IMR-90 (cell line): ENCODE measurements around the gene CCDC40. TPM values are rescaled to one million over a fixed set of nuclear protein-coding genes. Genes with fewer than 3 reads are reported as not detected.
A peak's percentile ranks its signal among the peaks of the same experiment; 100 is the strongest.

Source experiments
- ATAC-seq: fragments of 200-7000 bp; cut with Tn5 transposase; 2 replicates; pipeline ENCODE4 v1.9.1; 2020; ENCODE audit warnings: low read depth, mild to moderate bottlenecking, moderate library complexity
- BruUV-seq: library from RNA; stranded (reverse); fragments of 400-500 nt; replicated peaks from 2 replicates; lab custom pipeline; 2021; lab: Mats Ljungman, UMichigan
- CTCF ChIA-PET: fragments of 300-600 bp; formaldehyde crosslinking; extraction: SDS; loops from one replicate; lab custom pipeline; 2021; ENCODE audit warnings: antibody characterized with exemption; lab: Yijun Ruan, JAX
- POLR2A ChIA-PET: fragments of 300-600 bp; sonication (Branson Sonifier 250); formaldehyde crosslinking; loops from one replicate; lab custom pipeline; 2022; ENCODE audit warnings: antibody characterized with exemption; ENCODE audit not compliant: unreplicated experiment; lab: Charles Lee
- DNase-seq: peaks from one replicate; pipeline ENCODE4 v3.0.0; 2013
- H2AFZ ChIP-seq: replicated peaks from 2 replicates; pipeline ENCODE3; 2013; ENCODE audit warnings: low read length, mild to moderate bottlenecking; ENCODE audit not compliant: poor library complexity
- H2AK5ac ChIP-seq: 2 replicates; pipeline ENCODE4 v1.6.1; 2013; ENCODE audit warnings: low read depth, low read length, inconsistent platforms
- H2AK9ac ChIP-seq: replicated peaks from 2 replicates; pipeline ENCODE3; 2013; ENCODE audit warnings: mild to moderate bottlenecking, low read depth, low read length, moderate library complexity; ENCODE audit not compliant: poor library complexity
- H2BK120ac ChIP-seq: 2 replicates; pipeline ENCODE4 v1.6.1; 2013; ENCODE audit warnings: low read depth, low read length, inconsistent platforms
- H2BK15ac ChIP-seq: 3 replicates; pipeline ENCODE4 v1.6.1; 2013; ENCODE audit warnings: low read depth, low read length, inconsistent platforms
- H2BK20ac ChIP-seq: 2 replicates; pipeline ENCODE4 v1.6.1; 2013; ENCODE audit warnings: low read depth, mild to moderate bottlenecking, inconsistent platforms, low read length, moderate library complexity
- H2BK5ac ChIP-seq: 2 replicates; pipeline ENCODE4 v1.6.1; 2013; ENCODE audit warnings: mild to moderate bottlenecking, low read depth, low read length, inconsistent platforms; ENCODE audit not compliant: poor library complexity, severe bottlenecking
- H3K14ac ChIP-seq: replicated peaks from 2 replicates; pipeline ENCODE4 v1.6.1; 2013; ENCODE audit warnings: low read depth, low read length, inconsistent platforms
- H3K18ac ChIP-seq: 2 replicates; pipeline ENCODE4 v1.6.1; 2013; ENCODE audit warnings: low read depth, low read length, control low read depth
- H3K23ac ChIP-seq: 2 replicates; pipeline ENCODE4 v1.6.1; 2013; ENCODE audit warnings: low read depth, low read length, inconsistent platforms
- H3K27ac ChIP-seq: 2 replicates; pipeline ENCODE4 v1.5.1; 2013; ENCODE audit warnings: mild to moderate bottlenecking, control low read depth, low read length; ENCODE audit not compliant: insufficient read depth
- H3K27me3 ChIP-seq: 2 replicates; pipeline ENCODE4 v1.6.1; 2013; ENCODE audit warnings: low read length; ENCODE audit not compliant: control insufficient read depth, insufficient read depth
- H3K36me3 ChIP-seq: 2 replicates; pipeline ENCODE4 v1.6.1; 2013; ENCODE audit warnings: low read length, mixed read lengths; ENCODE audit not compliant: control insufficient read depth, insufficient read depth
- H3K4ac ChIP-seq: 2 replicates; pipeline ENCODE4 v1.6.1; 2013; ENCODE audit warnings: low read depth, low read length, inconsistent platforms
- H3K4me1 ChIP-seq: 2 replicates; pipeline ENCODE4 v1.6.1; 2013; ENCODE audit warnings: low read length, mixed read lengths; ENCODE audit not compliant: control insufficient read depth, insufficient read depth
- H3K4me2 ChIP-seq: 2 replicates; pipeline ENCODE4 v1.6.1; 2013; ENCODE audit warnings: low read depth, mild to moderate bottlenecking, control low read depth, low read length, moderate library complexity
- H3K4me3 ChIP-seq: 2 replicates; pipeline ENCODE4 v1.5.1; 2013; ENCODE audit warnings: low read depth, mild to moderate bottlenecking, control low read depth, low read length, moderate library complexity; ENCODE audit not compliant: insufficient read depth
- H3K56ac ChIP-seq: 2 replicates; pipeline ENCODE4 v1.6.1; 2013; ENCODE audit warnings: low read length, inconsistent platforms; ENCODE audit not compliant: insufficient read depth; ENCODE audit errors: extremely low read depth
- H3K79me1 ChIP-seq, 2 experiments: 2 replicates each; pipeline ENCODE4 v1.6.1; 2013; ENCODE audit warnings: low read length in 2 of 2, inconsistent platforms in 1 of 2, low read depth in 1 of 2
- H3K9ac ChIP-seq: 2 replicates; pipeline ENCODE4 v1.6.1; 2013; ENCODE audit warnings: low read depth, low read length, control low read depth
- H3K9me1 ChIP-seq: 2 replicates; pipeline ENCODE4 v1.6.1; 2013; ENCODE audit warnings: low read length, inconsistent platforms; ENCODE audit not compliant: insufficient read depth
- H3K9me3 ChIP-seq: 2 replicates; pipeline ENCODE4 v1.6.1; 2013; ENCODE audit warnings: low read length; ENCODE audit not compliant: control insufficient read depth, insufficient read depth
- H4K20me1 ChIP-seq: 2 replicates; pipeline ENCODE4 v1.6.1; 2013; ENCODE audit warnings: low read length, inconsistent platforms; ENCODE audit not compliant: insufficient read depth
- H4K5ac ChIP-seq: 2 replicates; pipeline ENCODE4 v1.6.1; 2013; ENCODE audit warnings: mild to moderate bottlenecking, low read depth, low read length, control low read depth
- H4K8ac ChIP-seq, 2 experiments: 2 replicates each; pipeline ENCODE4 v1.6.1; 2013; ENCODE audit warnings: low read depth in 2 of 2, low read length in 2 of 2, control low read depth in 1 of 2, inconsistent platforms in 1 of 2
- H4K91ac ChIP-seq: 2 replicates; pipeline ENCODE4 v1.6.1; 2013; ENCODE audit warnings: low read depth, low read length, inconsistent platforms; ENCODE audit not compliant: insufficient read depth
- CEBPB ChIP-seq: IDR thresholded peaks from 2 replicates; pipeline ENCODE4 v1.6.1; 2012; ENCODE audit warnings: low read depth, low read length, improper control_type of control experiment
- CHD1 ChIP-seq: IDR thresholded peaks from 2 replicates; pipeline ENCODE4 v1.6.1; 2012; ENCODE audit warnings: low read depth, low read length, improper control_type of control experiment
- FOS ChIP-seq: fragments of 150-350 bp; IDR thresholded peaks from 2 replicates; pipeline ENCODE4 v1.6.1; 2016; ENCODE audit warnings: low read depth, low read length
- MAZ ChIP-seq: IDR thresholded peaks from 2 replicates; pipeline ENCODE4 v1.6.1; 2012; ENCODE audit warnings: low read depth, mild to moderate bottlenecking, low read length, improper control_type of control experiment, moderate library complexity, borderline replicate concordance
- MXI1 ChIP-seq: IDR thresholded peaks from 2 replicates; pipeline ENCODE4 v1.6.1; 2012; ENCODE audit warnings: low read depth, mild to moderate bottlenecking, low read length, moderate library complexity, borderline replicate concordance
- NFE2L2 ChIP-seq: fragments of 150-350 bp; IDR thresholded peaks from 2 replicates; pipeline ENCODE4 v1.6.1; 2016; ENCODE audit warnings: low read depth, mild to moderate bottlenecking, low read length
- RAD21 ChIP-seq: IDR thresholded peaks from 2 replicates; pipeline ENCODE4 v1.6.1; 2012; ENCODE audit warnings: low read length, improper control_type of control experiment
- RCOR1 ChIP-seq: IDR thresholded peaks from 2 replicates; pipeline ENCODE4 v1.6.1; 2012; ENCODE audit warnings: mild to moderate bottlenecking, low read length, improper control_type of control experiment; ENCODE audit not compliant: insufficient replicate concordance
- RFX5 ChIP-seq: IDR thresholded peaks from 2 replicates; pipeline ENCODE4 v1.8.0; 2012; ENCODE audit warnings: low read depth, mild to moderate bottlenecking, low read length, moderate library complexity
- SMC3 ChIP-seq: fragments of 150-350 bp; IDR thresholded peaks from 2 replicates; pipeline ENCODE4 v1.6.1; 2016; ENCODE audit warnings: low read depth, mild to moderate bottlenecking, antibody characterized with exemption, low read length, moderate library complexity
- WGBS, 2 experiments: methylation state at CpG; one replicate each; pipeline versions ENCODE4 v1.1.5 to v1.1.7; 2013; ENCODE audit warnings: missing lambda C conversion rate in 2 of 2; ENCODE audit not compliant: insufficient read length in 1 of 2; ENCODE audit errors: extremely low coverage in 2 of 2; 5-methylcytosine and 5-hydroxymethylcytosine counted together
- dilution Hi-C: fragments of 300-500 bp; cut with HindIII; formaldehyde crosslinking; loops from one replicate; pipeline ENCODE4 v1.14.3; 2018; ENCODE audit warnings: low sequenced_read_pairs; ENCODE audit not compliant: unreplicated experiment
- in situ Hi-C: fragments of 300-500 bp; cut with MboI; formaldehyde crosslinking; loops from 3 replicates; pipeline ENCODE4 v1.14.3; 2019; ENCODE audit warnings: low sequenced_read_pairs, inconsistent platforms, mixed read lengths
- intact Hi-C: fragments of 100-400 bp; cut with micrococcal nuclease; formaldehyde crosslinking; loops from 2 replicates; pipeline ENCODE4 v1.10.0; 2022
- polyA plus RNA-seq, 3 experiments: library from polyadenylated mRNA; depleted of rRNA; stranded (reverse); fragments of >200 nt; gene quantifications; 2 replicates each; pipeline ENCODE4 v1.2.3, GENCODE V29; 2012; ENCODE audit warnings: low replicate concordance in 1 of 3
- total RNA-seq: library from RNA; depleted of rRNA; stranded (reverse); fragments of >200 nt; gene quantifications from 2 replicates; pipeline ENCODE4 v1.2.3, GENCODE V29; 2012
- TF ChIP-seq, protein P1 (sequence below): conservative IDR thresholded peaks from 2 replicates; pipeline ENCODE4 v1.5.1; 2012; ENCODE audit warnings: mild to moderate bottlenecking, low read depth, low read length, improper control_type of control experiment
- TF ChIP-seq, protein P2 (sequence below): fragments of 150-350 bp; IDR thresholded peaks from 2 replicates; pipeline ENCODE4 v1.6.1; 2017; ENCODE audit warnings: mild to moderate bottlenecking, antibody characterized with exemption, low read length, low read depth
- TF ChIP-seq, protein P3 (sequence below): fragments of 150-350 bp; IDR thresholded peaks from 2 replicates; pipeline ENCODE4 v1.6.1; 2016; ENCODE audit warnings: low read depth, mild to moderate bottlenecking, low read length, moderate library complexity, borderline replicate concordance

CCDC40 gene
- total and polyA plus RNA-seq, 2 of the 4 experiments (the other 2 are of a cell fraction), result 0.90 to 4.7 TPM

DNA sequence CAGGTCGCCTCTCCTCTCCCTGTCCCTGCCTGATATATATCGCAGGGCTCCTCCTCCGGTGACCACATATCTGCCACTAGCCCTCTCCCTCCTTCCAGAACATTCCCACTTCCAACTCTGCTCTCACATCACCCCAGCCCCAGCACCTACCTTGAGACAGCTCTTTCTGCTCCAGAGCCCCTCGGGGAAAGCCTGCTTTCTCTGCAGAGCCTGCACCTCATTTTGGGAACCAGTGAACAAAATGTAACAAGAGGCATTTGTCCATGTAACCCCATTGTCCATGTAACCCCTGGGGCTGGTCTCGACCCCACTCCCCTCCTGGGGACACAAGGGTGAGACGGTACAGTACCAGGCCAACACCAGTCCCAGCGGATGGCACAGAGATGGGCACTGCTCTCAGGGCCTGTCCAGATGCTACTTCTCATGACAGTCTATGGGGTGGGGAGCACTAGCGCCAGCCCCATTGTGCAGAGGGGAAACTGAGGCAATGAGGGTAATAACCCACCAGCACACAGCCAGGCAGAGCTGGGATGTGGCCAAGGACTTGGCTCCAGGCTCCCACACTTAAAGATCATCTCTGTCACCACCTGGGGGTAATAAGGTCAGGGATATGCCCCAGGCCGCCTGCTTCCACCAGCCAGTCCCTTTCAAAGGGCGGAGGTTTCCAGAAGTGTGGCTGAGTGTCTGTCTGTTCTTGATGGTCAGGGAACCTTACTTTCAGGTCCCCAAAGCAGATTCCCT lies 43.6 kb upstream of the CCDC40 start:
- peak overlapping the region; percentile 96 for H2BK120ac ChIP-seq
- H3K79me1 ChIP-seq, result peaks cover 0 to 31% of the 10 kb centered on the region in 2 experiments; a peak in 2 of 4 replicates
- ChIA-PET POLR2A (interaction anchor here (0.6 kb wide), 1 partner anchor 18 kb away, joined by 6 read pairs; no protein-coding TSS in a partner anchor), CTCF (interaction anchor here (0.6 to 2.5 kb wide), 6 partner anchors 10 to 175 kb away, joined by 3 to 12 read pairs (median 3); partner anchors contain the start of genes CBX4 and GAA)
- H2AFZ ChIP-seq, result peak overlapping the region; percentile 93
- peak overlapping the region; percentile 47; the same call in 1 of the 2 replicates for H3K56ac ChIP-seq
- peak overlapping the region; percentile 35; the same call in 1 of the 2 replicates for H3K9ac ChIP-seq
- peak overlapping the region; percentile 99 for H3K4ac ChIP-seq
- peak overlapping the region; percentile 61 for H3K27ac ChIP-seq
- peak overlapping the region; percentile 96 for H2AK9ac ChIP-seq
- H3K36me3 ChIP-seq, result 0 out of 2 replicates have a peak, but pooled peaks cover 2% of the 10 kb centered on the region
- peak overlapping the region; percentile 78 for H3K4me2 ChIP-seq
- peaks cover 29% of the 10 kb centered on the region for H3K4me1 ChIP-seq
- H2AK5ac ChIP-seq, result peak overlapping the region; percentile 100
- H3K4me3 ChIP-seq, result no peak overlapping the region
- H2BK15ac ChIP-seq, result peak overlapping the region; percentile 99; the same call in 2 of the 3 replicates
- peak overlapping the region; percentile 99 for H2BK20ac ChIP-seq
- no TSS peak for BruUV-seq
- H4K8ac ChIP-seq, result peak overlapping the region; percentile 73 to 96; a peak in 3 of 4 replicates
- H2BK5ac ChIP-seq, result peak overlapping the region; percentile 42
- peak overlapping the region; percentile 97 for H3K14ac ChIP-seq
- intact Hi-C loops (loop anchor here (1.0 to 5.0 kb wide), 4 partner anchors 154 to 601 kb away; partner anchors contain the start of gene CBX4), dilution Hi-C loops (no loop called here), in situ Hi-C loops (no loop called here)
- WGBS, 2 experiments, result 44% methylated on average over 7 of the region's 10 CpGs; no CpG with 5 or more reads in 1 of the 2 experiments
- H3K18ac ChIP-seq, result peak overlapping the region; percentile 81
- H3K9me1 ChIP-seq, result peaks cover 15% of the 10 kb centered on the region
- DNase-seq (no peak), ATAC-seq (peak; percentile 2)
- H4K20me1 ChIP-seq, result peaks cover 6% of the 10 kb centered on the region; the same call in 1 of the 2 replicates
- no peaks in the 10 kb centered on the region for H3K27me3 ChIP-seq
- peak overlapping the region; percentile 98 for H4K91ac ChIP-seq
- H4K5ac ChIP-seq, result peak overlapping the region; percentile 63
- peak overlapping the region; percentile 91 for H3K23ac ChIP-seq
- H3K9me3 ChIP-seq, result no peaks in the 10 kb centered on the region
- TF ChIP-seq RFX5 (no peak), MXI1 (no peak), NFE2L2 (no peak), SMC3 (no peak), FOS (no peak), RAD21 (no peak), CEBPB (no peak), CHD1 (no peak), MAZ (no peak), RCOR1 (no peak)
- TF ChIP-seq, protein P1, sequence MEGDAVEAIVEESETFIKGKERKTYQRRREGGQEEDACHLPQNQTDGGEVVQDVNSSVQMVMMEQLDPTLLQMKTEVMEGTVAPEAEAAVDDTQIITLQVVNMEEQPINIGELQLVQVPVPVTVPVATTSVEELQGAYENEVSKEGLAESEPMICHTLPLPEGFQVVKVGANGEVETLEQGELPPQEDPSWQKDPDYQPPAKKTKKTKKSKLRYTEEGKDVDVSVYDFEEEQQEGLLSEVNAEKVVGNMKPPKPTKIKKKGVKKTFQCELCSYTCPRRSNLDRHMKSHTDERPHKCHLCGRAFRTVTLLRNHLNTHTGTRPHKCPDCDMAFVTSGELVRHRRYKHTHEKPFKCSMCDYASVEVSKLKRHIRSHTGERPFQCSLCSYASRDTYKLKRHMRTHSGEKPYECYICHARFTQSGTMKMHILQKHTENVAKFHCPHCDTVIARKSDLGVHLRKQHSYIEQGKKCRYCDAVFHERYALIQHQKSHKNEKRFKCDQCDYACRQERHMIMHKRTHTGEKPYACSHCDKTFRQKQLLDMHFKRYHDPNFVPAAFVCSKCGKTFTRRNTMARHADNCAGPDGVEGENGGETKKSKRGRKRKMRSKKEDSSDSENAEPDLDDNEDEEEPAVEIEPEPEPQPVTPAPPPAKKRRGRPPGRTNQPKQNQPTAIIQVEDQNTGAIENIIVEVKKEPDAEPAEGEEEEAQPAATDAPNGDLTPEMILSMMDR, result no peak
- TF ChIP-seq, protein P2, sequence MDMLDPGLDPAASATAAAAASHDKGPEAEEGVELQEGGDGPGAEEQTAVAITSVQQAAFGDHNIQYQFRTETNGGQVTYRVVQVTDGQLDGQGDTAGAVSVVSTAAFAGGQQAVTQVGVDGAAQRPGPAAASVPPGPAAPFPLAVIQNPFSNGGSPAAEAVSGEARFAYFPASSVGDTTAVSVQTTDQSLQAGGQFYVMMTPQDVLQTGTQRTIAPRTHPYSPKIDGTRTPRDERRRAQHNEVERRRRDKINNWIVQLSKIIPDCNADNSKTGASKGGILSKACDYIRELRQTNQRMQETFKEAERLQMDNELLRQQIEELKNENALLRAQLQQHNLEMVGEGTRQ, result no peak
- TF ChIP-seq, protein P3, sequence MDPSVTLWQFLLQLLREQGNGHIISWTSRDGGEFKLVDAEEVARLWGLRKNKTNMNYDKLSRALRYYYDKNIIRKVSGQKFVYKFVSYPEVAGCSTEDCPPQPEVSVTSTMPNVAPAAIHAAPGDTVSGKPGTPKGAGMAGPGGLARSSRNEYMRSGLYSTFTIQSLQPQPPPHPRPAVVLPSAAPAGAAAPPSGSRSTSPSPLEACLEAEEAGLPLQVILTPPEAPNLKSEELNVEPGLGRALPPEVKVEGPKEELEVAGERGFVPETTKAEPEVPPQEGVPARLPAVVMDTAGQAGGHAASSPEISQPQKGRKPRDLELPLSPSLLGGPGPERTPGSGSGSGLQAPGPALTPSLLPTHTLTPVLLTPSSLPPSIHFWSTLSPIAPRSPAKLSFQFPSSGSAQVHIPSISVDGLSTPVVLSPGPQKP, result no peak
